ENCODE results near the gene DYNC2H1.

DNA sequence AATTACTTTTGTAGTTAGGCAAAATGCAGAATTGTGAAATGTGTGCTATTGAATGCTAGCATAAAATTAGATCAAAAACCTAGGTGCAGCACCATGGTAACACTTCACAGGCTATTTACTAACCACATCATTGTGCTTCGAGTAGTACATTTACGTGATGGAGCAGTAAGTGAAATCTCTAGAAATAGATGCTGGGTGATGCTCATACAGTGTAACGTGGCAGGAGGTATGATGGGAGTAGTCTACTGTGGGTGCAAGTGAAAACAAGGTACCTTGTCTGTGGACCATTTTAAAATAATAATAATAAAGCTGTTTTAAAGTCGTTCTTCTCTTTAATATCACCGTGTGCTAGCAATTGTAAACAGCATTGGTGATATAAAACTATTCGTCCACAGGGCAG, 132.3 kb downstream of the DYNC2H1 start:
- TF ChIP-seq, protein P1, sequence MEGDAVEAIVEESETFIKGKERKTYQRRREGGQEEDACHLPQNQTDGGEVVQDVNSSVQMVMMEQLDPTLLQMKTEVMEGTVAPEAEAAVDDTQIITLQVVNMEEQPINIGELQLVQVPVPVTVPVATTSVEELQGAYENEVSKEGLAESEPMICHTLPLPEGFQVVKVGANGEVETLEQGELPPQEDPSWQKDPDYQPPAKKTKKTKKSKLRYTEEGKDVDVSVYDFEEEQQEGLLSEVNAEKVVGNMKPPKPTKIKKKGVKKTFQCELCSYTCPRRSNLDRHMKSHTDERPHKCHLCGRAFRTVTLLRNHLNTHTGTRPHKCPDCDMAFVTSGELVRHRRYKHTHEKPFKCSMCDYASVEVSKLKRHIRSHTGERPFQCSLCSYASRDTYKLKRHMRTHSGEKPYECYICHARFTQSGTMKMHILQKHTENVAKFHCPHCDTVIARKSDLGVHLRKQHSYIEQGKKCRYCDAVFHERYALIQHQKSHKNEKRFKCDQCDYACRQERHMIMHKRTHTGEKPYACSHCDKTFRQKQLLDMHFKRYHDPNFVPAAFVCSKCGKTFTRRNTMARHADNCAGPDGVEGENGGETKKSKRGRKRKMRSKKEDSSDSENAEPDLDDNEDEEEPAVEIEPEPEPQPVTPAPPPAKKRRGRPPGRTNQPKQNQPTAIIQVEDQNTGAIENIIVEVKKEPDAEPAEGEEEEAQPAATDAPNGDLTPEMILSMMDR (IDR thresholded peaks at IDR 0.05): no peak
- TF ChIP-seq POLR2A (IDR thresholded peaks at IDR 0.05): no peak
